ENCODE results near the gene WSCD1.
A peak's percentile ranks its signal among the peaks of the same experiment; 100 is the strongest.

The WSCD1 gene

DNA sequence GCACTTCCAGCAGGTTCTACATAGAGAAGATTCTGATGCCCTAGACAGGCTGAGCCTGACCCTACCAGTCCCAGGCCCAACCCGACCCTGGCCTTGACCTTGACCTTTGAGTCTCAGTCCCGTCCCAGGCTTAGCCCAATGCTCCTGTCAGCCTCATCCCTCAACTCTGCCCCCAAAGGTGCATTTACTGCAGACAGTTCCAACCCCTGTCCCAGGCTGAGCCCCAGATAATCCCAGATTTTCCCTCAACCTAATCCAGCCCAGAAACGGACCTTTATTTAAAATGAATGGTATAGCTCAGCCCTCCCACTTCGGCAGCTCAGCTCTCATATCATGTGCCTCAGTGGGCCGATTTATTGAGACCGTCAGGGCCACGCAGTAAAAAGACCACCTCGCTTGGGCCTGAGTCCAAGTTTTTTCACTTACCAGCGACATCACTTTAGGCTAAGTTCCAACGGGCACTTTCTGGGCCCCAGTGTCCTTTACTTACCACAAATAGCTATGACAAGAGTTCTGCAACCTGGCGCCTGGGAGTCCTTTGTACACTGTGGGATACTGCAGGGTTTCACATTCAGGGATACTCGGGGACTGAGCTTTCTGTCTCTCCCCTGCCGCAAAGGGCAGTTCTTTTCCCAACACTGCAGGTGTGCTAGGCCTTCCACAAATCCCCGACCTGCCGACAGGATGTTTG lies 89.5 kb downstream of the WSCD1 start:
- TF ChIP-seq POLR2AphosphoS5 (IDR thresholded peaks at IDR 0.05; ENCODE audit: borderline replicate concordance, low read depth, low read length) (no peak), EZH2 (IDR thresholded peaks at IDR 0.05) (no peak), FOXP2 (optimal IDR thresholded peaks at IDR 0.05; ENCODE audit: control extremely low read depth, extremely low read length, insufficient read depth) (no peak)
- Histone ChIP-seq H3K36me3 (ENCODE audit: insufficient read depth, low read length) (no peaks in the 10 kb centered on the region), H3K9me3 (ENCODE audit: low read depth, low read length) (no peaks in the 10 kb centered on the region), H3K4me3 (no peak overlapping the region), H3K27ac (no peak overlapping the region), H3K9ac (ENCODE audit: insufficient read length) (no peak overlapping the region)
- DNase-seq (ENCODE audit: low read depth, low spot score) = no peak

DNA sequence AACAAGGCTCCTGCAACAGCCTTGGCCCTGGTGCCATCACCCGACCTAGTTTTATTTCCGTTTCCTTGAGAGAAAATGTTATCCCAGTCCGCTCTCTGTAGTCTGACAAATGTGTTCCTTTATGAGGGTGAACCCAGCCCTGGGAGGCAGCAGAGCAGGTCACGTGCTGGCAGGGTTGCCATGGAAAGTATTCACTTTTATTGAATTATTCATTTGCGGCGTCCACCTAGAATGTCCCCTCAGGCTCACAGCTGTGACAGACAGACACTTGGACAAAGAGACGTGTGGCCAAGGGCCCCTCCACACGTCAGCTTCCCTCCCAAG lies 90.0 kb downstream of the WSCD1 start:
- TF ChIP-seq POLR2AphosphoS5 (IDR thresholded peaks at IDR 0.05; ENCODE audit: borderline replicate concordance, low read depth, low read length) (no peak), FOXP2 (optimal IDR thresholded peaks at IDR 0.05; ENCODE audit: control extremely low read depth, extremely low read length, insufficient read depth) (no peak), EZH2 (IDR thresholded peaks at IDR 0.05) (peak; percentile 72)
- H3K9me3 ChIP-seq (ENCODE audit: low read depth, low read length) = no peaks in the 10 kb centered on the region
- no peak overlapping the region for H3K4me3 ChIP-seq
- H3K9ac ChIP-seq (ENCODE audit: insufficient read length) = no peak overlapping the region
- H3K36me3 ChIP-seq (ENCODE audit: insufficient read depth, low read length) = no peaks in the 10 kb centered on the region
- no peak for DNase-seq (ENCODE audit: low read depth, low spot score)
- H3K27ac ChIP-seq = no peak overlapping the region

DNA sequence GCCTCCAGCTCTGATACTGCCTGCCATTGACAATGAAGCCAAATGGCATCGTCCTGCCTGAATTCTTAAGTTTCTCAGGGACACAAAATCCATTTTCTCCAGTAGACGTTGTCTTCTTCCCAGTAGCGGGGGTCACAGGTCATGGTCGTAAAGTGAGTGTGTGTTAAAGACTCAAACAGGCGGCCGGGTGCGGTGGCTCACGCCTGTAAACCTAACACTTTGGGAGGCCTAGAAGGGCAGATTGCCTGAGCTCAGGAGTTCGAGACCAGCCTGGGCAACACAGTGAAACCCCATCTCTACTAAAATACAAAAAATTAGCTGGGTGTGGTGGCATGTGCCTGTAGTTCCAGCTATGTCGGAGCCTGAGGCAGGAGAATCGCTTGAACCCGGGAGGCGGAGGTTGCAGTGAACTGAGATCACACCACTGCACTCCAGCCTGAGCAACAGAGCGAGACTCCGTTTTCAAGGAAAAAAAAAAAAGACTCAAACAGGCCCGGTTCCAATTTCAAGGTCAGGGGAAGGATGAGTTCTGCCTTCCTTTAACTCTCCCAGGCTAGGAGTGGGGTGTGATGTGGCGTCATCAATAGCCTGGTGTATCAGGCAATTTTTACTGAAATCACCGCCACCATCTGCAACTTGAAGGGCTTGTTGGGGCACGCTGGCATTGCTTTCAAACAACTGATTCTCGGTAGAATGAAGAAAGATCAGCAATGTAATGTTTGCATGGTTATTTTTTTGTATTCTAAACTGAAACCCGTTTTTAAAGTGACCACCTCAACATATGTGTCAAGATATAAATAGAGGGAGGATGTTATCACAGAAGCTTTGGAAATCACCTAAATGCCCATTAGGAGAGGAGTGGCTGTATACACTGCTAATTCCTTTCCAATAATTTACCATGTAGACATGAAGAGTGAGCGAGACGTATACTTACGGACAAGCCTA lies 91.0 kb downstream of the WSCD1 start:
- no peak for DNase-seq (ENCODE audit: low read depth, low spot score)
- H3K36me3 ChIP-seq (ENCODE audit: insufficient read depth, low read length) = no peaks in the 10 kb centered on the region
- H3K9ac ChIP-seq (ENCODE audit: insufficient read length) = no peak overlapping the region
- H3K4me3 ChIP-seq = no peak overlapping the region
- no peaks in the 10 kb centered on the region for H3K9me3 ChIP-seq (ENCODE audit: low read depth, low read length)
- no peak for TF ChIP-seq EZH2 (IDR thresholded peaks at IDR 0.05)
- TF ChIP-seq FOXP2 (optimal IDR thresholded peaks at IDR 0.05; ENCODE audit: control extremely low read depth, extremely low read length, insufficient read depth) = no peak
- no peak for TF ChIP-seq POLR2AphosphoS5 (IDR thresholded peaks at IDR 0.05; ENCODE audit: borderline replicate concordance, low read depth, low read length)
- no peak overlapping the region for H3K27ac ChIP-seq

DNA sequence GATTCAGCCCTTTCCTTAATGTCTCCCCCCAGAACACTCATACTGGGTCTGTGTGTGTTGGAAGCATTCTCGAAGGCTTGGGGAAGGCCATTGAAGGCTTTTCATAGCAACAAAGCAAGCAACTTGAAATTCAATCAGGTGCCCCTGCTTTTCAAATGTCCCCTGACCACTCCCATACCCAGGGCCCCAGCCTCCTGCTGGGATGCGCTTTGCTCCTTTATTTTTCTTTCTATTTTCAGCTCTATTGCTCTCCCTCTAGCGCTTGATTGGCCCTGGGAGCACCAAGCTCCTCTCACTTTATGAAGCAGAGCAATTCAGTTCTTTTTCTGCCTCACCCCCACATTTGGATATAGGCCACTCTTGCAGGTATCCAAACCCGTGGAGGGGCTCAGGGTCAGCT lies 92.0 kb downstream of the WSCD1 start:
- no peak overlapping the region for H3K27ac ChIP-seq
- no peaks in the 10 kb centered on the region for H3K36me3 ChIP-seq (ENCODE audit: insufficient read depth, low read length)
- TF ChIP-seq EZH2 (IDR thresholded peaks at IDR 0.05) = no peak
- no peak for TF ChIP-seq POLR2AphosphoS5 (IDR thresholded peaks at IDR 0.05; ENCODE audit: borderline replicate concordance, low read depth, low read length)
- no peak for TF ChIP-seq FOXP2 (optimal IDR thresholded peaks at IDR 0.05; ENCODE audit: control extremely low read depth, extremely low read length, insufficient read depth)
- H3K9me3 ChIP-seq (ENCODE audit: low read depth, low read length) = no peaks in the 10 kb centered on the region
- no peak overlapping the region for H3K9ac ChIP-seq (ENCODE audit: insufficient read length)
- DNase-seq (ENCODE audit: low read depth, low spot score) = no peak
- no peak overlapping the region for H3K4me3 ChIP-seq

DNA sequence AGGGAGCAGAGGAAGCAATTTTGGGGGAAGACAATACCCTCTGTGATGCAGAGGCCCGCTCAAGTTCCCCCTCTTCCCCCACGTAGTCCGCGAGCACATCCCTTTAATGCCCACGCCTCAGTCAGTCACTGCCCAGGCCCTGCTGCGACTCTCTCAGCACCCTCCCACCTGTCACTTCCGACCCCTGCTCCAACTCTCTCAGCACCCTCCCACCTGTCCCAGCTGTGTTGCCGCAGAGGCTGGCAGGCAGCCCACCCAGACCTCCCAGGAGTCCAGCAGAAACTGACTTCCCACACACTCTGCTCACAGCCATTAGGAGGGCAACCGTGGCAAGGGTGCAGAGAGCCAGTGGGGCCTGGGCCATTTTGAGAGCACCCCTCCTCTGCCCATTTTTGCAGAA lies 92.7 kb downstream of the WSCD1 start:
- Histone ChIP-seq H3K4me3 (no peak overlapping the region), H3K36me3 (ENCODE audit: insufficient read depth, low read length) (no peaks in the 10 kb centered on the region), H3K9ac (ENCODE audit: insufficient read length) (no peak overlapping the region), H3K27ac (no peak overlapping the region), H3K9me3 (ENCODE audit: low read depth, low read length) (no peaks in the 10 kb centered on the region)
- DNase-seq (ENCODE audit: low read depth, low spot score) = no peak
- no peak for TF ChIP-seq EZH2 (IDR thresholded peaks at IDR 0.05)

DNA sequence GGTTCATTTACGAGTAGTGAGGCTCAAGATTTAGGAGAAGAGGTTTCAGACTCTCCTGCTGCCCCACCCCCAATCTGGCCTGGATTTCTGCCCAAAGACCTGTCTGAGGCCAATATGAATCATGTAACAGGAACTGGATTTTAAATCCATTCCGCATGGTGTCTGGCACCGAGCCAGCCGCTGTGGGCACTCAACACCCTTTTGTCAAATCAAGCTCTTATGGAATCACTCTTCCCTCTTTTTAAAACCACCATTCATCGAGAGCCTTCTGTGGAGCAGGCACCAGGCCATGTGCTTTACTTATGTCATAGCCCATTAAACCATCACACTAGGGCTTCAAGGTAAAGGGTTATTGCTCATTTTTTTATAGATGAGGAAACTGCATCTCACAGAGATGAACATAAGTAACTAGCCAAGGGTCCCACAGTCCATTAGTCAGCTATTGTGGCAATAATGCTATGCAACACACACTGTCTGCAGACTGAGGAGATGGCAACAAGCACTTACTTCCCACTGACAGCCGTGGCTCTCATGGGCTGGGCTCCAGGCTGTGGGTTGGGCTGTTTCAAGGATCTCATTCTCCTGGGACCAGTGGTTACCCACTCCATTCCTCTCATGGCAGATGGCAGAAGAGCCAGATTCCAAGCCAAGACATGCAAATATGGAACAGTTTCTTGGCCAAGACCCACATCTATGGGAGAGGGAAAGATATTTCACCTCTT lies 93.6 kb downstream of the WSCD1 start:
- H3K9ac ChIP-seq (ENCODE audit: insufficient read length) = no peak overlapping the region

DNA sequence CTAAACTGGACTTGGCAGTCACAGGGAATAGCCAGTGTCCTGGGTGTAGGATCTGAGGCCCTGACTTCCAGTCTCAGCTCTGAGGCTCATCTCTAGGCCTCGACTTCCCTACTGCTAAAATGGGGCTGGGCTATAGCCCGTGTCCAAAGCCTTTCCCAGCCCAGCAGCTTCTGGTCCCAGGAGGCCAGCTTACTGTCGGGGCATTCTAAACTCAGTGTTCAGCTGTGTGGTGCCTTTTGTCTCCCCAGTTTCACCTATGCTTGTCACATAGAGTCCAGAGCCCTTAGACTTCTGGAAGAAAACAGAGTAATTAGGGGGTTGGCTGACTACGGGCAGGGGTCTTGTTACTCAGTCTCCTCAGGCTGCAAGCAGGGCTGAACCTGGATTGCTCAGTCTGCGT lies 94.8 kb downstream of the WSCD1 start:
- TF ChIP-seq POLR2AphosphoS5 (IDR thresholded peaks at IDR 0.05; ENCODE audit: borderline replicate concordance, low read depth, low read length) (no peak), EZH2 (IDR thresholded peaks at IDR 0.05) (no peak), FOXP2 (optimal IDR thresholded peaks at IDR 0.05; ENCODE audit: control extremely low read depth, extremely low read length, insufficient read depth) (no peak)
- Histone ChIP-seq H3K27ac (no peak overlapping the region), H3K36me3 (ENCODE audit: insufficient read depth, low read length) (no peaks in the 10 kb centered on the region), H3K4me3 (no peak overlapping the region), H3K9ac (ENCODE audit: insufficient read length) (no peak overlapping the region), H3K9me3 (ENCODE audit: low read depth, low read length) (no peaks in the 10 kb centered on the region)
- no peak for DNase-seq (ENCODE audit: low read depth, low spot score)

More for the DNA sequence above, 93.6 kb downstream of the WSCD1 start:
- no peaks in the 10 kb centered on the region for H3K36me3 ChIP-seq (ENCODE audit: insufficient read depth, low read length)
- DNase-seq (ENCODE audit: low read depth, low spot score) = no peak
- no peak overlapping the region for H3K4me3 ChIP-seq
- no peak overlapping the region for H3K27ac ChIP-seq
- TF ChIP-seq POLR2AphosphoS5 (IDR thresholded peaks at IDR 0.05; ENCODE audit: borderline replicate concordance, low read depth, low read length) = no peak
- TF ChIP-seq FOXP2 (optimal IDR thresholded peaks at IDR 0.05; ENCODE audit: control extremely low read depth, extremely low read length, insufficient read depth) = no peak
- TF ChIP-seq EZH2 (IDR thresholded peaks at IDR 0.05) = no peak
- H3K9me3 ChIP-seq (ENCODE audit: low read depth, low read length) = no peaks in the 10 kb centered on the region

DNA sequence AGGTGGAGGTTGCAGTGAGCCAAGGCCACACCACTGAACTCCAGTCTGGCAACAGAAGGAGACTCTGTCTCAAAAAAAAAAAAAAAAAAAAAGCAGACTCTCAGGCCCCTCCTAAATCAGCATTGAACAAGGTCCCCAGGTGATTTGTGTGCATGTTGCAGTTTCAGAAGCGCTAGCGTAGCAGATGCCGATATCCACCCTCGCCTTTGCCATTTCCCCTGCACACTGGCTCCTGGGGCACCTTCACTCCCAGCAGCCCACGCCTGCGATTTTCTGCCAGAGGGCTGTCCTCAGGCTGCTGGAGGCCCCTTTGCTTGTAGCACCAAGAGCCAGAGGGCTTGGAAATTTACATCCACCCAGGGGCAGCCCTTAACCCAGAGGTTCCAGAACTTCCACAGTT lies 95.6 kb downstream of the WSCD1 start:
- Histone ChIP-seq H3K9ac (ENCODE audit: insufficient read length) (no peak overlapping the region), H3K9me3 (ENCODE audit: low read depth, low read length) (no peaks in the 10 kb centered on the region), H3K4me3 (no peak overlapping the region), H3K36me3 (ENCODE audit: insufficient read depth, low read length) (no peaks in the 10 kb centered on the region), H3K27ac (no peak overlapping the region)
- no peak for DNase-seq (ENCODE audit: low read depth, low spot score)
- no peak for TF ChIP-seq POLR2AphosphoS5 (IDR thresholded peaks at IDR 0.05; ENCODE audit: borderline replicate concordance, low read depth, low read length)
- TF ChIP-seq EZH2 (IDR thresholded peaks at IDR 0.05) = no peak
- TF ChIP-seq FOXP2 (optimal IDR thresholded peaks at IDR 0.05; ENCODE audit: control extremely low read depth, extremely low read length, insufficient read depth) = no peak
